GM21367 (cell line): Measurements from ENCODE around the gene AEBP1.

ENCODE experiments used
- ATAC-seq: cut with Tn5 transposase; IDR thresholded peaks from one replicate; pipeline ENCODE4 v1.9.1; 2021; ENCODE audit not compliant: unreplicated experiment

Gene AEBP1

DNA sequence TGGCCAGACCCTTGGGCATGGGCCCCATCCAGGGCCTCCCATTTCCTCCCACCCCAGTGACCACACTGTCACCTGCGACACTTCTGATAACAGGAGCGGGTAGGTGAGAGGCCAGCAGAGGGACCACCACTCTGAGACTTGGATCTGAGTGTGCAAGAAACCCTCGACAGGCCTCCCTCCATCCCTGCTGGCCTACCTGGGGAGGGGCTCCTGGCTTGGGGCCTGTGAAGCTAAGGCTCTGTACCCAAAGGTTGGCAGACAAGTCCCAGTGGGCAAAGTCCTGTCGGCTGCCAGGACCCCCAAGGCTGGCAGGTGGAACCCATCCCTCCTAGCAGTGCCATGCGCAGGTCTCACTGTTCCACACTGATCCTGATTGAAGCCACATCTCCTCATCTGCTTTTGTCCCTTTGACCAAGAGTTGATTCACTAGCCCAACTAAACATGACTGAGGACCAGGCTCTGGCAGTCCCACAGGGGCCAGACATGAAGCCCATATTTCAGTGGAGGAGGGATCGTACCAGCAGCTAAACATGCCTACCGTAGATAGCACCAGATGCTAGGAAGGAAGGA is 37.6 kb upstream of the AEBP1 start:
- ATAC-seq = no peak

DNA sequence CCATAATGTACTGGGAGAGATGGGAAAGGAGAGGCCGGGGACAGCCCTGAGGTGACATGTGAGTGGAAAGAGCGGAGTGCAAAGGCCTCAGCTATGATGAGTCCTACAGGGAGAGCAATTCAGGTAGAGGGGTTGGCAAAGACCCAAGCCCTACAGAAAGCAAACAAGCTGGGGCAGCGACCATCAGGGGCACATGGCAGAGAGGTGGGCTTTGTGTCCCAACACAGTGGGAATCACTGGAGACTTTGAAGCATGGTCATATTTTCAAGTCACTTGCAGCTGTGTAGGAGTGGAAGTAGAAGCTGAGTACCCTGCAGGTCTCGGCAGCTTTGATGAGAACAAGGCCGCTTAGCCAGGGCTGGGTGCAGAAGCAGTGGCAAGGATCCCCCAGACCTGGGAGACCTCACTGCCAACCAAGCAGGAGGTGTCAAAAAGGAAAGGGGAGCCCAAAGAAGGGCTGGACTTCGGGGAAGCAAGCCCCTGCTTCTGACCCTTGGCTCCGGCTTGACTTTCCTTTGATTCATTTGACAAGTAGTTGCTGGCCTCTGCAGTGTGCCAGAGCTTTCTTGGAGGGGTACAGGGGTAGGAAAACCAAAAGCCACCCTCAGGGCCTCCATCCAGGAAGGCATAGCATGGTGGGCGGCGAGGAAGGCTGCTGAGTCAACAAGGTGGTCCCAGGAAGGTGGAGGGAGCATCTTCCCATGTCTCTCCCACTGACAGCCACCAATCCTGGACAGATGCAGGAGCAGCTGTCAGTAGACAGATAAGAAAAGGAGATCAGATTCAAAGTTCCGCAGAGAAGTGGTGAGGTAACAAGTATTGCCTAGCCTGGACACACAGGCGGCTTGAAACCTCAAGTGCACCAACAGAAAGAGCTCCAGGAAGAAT is 36.8 kb upstream of the AEBP1 start:
- no peak for ATAC-seq

DNA sequence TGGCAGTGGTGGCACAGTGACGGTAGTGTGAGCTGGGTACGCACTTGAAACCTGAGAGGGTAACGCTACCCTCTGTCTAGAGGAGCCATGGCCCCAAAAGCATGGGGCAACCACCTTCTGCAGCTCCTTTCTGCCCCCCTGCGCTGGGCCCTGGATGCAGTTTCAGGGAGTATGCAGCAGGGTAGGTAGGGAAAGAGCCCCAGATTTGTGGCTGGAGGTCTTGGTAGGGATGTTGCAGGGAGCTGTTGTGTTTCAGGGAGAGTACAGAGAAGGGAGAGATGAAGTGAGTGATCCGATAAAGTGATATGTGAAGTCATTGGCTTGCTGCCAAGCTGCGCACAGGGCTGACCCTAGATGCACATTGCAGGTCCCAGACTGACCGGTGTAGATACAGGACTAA is 36.1 kb upstream of the AEBP1 start:
- no peak for ATAC-seq

DNA sequence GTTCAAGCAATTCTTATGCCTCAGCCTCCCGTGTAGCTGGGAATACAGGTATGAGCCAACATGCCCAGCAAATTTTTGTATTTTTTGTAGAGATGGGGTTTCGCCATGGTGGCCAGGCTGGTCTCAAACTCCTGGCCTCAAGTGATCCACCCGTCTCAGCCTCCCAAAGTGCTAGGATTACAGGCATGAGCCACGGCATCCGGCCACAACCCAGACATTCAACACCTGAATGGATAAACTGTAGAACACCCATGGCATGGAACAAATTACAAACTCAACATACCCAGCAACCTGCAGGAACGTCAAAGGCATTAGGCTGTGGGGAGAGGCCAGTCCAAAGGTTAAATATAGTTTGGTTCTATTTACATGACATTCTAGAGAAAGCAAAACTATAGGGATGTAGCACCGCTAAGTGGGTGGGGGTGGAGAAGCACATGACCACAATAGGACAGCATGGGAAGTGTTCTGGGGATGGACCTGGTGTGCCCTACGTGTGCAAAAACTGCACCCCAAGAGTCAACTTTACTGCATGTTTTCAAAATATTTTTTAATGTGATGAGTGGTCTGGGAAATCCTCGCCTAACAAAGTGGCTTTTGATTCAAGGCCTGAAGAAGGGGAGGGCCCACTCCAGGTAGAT is 32.3 kb upstream of the AEBP1 start:
- ATAC-seq = no peak

DNA sequence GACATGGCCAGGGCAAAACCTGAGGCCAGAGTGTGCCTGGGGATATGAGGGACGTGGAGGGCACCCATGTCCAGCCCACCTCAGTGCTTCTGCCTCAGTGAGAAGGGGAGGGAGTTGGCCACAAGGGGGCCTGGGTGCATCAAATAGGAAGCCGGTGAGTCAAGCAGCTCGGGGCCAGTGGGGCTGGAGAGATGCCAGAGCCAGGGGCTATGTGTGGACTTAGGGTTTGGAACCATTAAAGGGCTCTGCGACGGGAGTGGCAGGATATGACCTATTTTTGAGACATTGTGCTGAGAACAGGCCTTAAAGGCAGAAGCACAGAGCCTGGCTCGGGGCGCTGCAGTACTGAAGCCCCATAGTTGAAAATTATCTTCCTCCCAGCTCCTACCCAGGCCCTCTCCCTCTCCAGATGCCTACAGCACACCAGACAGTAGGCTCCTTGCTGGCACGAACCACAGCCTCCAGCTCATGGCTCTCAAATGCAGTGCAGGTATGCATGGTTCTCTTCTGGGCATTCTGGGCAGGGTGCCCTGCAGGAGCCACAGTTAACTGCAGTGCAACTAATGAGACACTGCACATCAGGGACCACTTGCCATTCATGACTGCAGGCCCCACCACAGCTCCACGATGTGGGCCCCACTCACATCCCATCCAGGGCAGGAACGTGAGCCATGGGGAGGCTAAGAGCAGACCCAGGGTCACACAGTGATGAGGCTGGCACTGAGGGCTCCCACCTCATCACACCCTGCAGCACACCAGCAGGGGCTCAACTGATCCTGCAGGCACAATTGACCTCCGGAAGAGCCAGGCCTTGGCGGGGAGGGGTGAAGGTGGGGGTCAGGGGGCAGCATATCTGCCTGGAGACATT is 31.5 kb upstream of the AEBP1 start:
- no peak for ATAC-seq

GRCh38 chr7:44073664-44074348 is 30.3 kb upstream of the AEBP1 start:
- ATAC-seq = peak; percentile 56

GRCh38 chr7:44074349-44074695 is 29.8 kb upstream of the AEBP1 start:
- peak; percentile 20 for ATAC-seq

DNA sequence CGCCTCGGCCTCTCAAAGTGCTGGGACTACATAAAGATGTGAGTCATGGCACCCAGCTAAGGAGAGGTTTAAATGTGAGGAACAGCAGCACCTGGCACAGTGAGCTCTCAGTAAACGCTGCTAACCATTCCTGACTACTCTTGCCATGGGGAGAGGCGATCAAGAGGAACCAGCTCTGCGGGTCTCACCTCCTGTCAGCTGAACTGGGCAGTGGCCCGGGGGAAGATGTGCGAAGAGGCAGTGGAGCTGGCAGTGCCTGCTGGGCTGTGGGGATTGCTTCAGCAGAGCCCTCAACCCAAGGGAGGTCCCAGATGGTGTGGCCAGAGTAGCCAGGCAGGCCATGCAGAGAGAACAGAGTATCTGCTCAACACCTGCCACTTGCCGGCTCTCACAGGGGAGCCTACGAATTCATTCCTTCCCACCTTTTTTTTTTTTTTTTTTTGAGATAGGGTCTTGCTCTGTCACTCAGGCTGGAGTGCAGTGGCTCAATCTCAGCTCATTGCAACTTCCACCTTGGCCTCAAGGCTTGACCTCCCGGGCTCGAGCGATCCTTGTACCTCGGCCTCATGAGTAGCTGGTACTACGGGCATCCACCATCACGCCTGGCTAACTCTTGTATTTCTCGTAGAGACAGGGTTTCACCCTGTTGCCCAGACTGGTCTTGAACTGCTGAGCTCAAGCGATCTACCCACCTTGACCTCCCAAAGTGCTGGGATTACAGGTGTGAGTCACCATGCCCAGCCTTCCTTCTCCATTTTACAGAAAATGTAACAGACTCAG is 28.7 kb upstream of the AEBP1 start:
- ATAC-seq = no peak

- ATAC-seq = no peak
These were observed 27.8 kb upstream of the AEBP1 start for GRCh38 chr7:44076101-44076895.

DNA sequence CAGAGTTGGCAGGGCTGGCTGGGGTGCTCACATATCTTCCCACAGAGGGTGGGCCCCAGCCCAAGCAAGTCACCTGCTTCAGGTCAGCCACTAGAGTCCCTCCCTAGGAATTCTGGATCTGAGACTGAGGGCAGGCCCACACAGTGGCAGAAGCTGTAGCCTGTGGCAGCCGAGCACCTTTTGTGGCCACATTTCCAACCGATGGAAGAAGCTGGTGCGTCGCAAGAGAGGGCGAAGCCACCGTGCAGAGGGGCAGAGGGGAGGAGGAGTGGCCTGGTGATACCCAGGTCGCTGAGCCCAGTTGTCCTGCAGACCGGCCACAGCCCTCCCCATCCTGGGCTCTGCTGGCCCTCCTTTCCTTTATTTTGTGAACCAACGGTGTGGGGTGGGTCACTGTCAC is 27.1 kb upstream of the AEBP1 start:
- no peak for ATAC-seq

DNA sequence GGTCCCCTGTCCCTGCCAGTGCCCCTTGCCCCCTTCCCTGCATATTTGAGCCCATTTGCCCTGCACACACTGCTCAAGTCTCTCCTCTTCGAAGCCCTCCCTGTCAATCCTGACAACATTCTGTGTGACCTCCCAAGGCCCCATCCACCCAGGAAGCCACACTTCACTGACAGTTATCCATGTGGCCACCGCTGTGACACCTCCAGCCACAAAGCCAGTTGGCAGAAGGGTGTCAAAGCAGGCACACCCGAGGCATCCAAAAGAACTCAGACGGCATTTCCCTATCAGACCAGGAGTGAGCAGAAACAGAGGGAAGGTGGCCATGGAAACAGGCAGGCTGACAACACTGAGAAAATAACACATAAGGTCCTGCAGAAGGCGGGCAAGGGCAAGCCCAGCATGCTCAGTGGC is 26.5 kb upstream of the AEBP1 start:
- no peak for ATAC-seq

- ATAC-seq = no peak
These were observed 25.6 kb upstream of the AEBP1 start for GRCh38 chr7:44078521-44078920.

DNA sequence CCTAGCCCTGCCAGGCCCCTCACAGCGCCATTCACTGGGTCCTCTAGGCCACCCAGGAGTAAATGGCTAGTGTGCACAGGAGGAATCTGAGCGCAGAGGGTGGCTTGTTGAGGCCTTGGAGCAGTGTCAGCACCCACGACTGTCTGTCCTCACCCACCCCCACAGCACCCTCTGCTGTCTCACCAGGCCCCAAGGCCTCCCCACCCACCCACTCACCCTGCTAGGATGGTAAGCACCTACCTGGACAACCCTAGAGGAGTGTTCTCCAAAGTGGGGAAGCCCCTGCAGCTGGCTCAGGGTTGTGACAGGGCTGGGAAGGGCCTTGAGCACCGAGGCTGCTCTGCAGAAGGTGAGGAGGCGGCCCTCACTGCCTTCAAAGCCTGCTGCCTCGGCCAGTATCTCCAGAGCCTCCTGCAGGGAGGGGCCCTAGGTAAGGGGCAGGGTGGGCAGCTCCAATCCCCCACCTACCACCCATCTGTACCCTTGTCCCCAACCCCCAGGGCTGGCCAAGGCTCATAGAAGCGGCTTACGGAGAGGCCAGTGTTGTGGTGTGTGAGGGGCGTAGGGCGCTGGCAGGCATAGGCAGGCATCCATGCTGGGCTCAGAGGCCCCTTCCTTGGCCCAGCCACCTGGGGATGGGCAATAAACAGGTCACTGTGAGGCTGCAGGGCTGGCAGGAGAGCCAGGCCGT is 24.7 kb upstream of the AEBP1 start:
- no peak for ATAC-seq

DNA sequence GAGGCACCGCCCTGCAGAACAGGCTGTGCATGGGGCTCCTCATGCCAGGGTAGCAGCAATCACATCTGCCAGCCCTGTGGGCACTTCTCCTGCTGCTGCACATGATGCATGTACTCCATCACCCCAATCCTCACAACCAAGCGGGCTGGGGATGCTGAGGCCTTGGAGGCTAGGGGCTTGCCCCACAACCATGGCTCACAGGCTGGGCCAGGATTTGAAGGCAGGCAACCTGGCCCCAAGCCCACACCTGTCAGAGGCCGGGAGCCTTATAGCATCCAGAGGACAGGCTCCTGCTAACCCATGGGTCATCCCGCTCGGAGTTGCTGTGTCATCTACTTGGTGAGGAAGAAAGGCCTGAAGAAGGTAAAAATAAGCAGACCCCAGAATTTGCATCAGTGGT is 24.0 kb upstream of the AEBP1 start:
- ATAC-seq = no peak

GRCh38 chr7:44080686-44081265 is 23.4 kb upstream of the AEBP1 start:
- ATAC-seq = no peak

- no peak for ATAC-seq
These were observed 22.8 kb upstream of the AEBP1 start for GRCh38 chr7:44081266-44081748.

DNA sequence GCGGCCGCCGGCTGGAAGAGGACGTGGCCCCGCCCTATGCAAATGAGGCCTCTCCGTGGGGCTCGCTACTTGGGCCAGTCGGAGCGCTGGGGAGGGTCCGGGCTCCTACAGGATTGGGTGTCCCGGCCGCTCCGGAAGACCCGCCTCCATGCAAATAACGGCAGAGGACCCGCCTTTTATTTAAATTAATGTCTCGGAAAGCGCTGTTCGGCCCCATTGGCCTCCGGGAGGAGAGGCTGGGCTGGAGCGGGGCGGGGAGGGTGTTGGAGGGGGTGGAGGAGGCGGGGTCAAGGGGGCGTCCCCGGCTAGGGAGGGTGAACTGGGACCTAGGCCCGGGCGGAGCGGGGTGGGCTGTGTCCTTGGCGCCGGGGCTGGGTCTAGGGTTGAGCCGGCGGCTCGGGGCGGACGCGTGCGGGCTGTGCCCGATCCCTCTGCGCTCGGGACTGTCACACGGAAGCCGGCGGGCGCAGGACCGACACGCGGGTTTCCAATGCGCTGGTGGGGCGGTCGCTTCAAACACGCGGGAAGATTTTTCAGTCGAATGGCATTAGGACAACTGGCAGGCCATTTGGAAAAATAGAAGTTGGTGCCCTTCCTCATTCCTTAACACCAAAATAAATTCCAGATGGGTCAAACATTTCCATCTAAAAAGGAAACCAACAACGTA is 21.5 kb upstream of the AEBP1 start:
- ATAC-seq = peak; percentile 81

DNA sequence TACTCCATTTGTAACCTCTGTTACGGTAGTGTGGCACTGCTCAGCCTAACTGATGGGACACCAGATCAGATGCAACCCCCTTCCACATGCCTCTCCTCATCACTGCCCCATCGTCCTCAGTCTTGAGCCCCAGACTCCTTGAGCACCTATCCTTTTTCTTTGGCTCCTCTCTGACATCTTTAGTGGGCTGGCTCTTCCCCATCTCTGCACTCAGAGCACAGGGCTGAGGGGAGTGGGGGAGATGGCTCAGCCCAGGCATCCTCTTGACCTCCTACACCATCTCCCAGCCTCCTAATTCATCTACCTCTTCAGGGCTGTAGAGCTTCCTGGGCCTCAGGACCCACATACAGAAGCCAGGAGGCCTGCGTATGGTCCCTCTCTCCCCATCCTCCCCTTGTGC is 20.3 kb upstream of the AEBP1 start:
- ATAC-seq = no peak
